NCI-H510A treated with DMSO at 0.1 percent for 48 hours (cell line): ENCODE measurements around the gene HOXD13.

Experiments
- DNase-seq: peaks from one replicate; lab custom pipeline; 2025; lab: John Stamatoyannopoulos, UW

The HOXD13 gene

DNA sequence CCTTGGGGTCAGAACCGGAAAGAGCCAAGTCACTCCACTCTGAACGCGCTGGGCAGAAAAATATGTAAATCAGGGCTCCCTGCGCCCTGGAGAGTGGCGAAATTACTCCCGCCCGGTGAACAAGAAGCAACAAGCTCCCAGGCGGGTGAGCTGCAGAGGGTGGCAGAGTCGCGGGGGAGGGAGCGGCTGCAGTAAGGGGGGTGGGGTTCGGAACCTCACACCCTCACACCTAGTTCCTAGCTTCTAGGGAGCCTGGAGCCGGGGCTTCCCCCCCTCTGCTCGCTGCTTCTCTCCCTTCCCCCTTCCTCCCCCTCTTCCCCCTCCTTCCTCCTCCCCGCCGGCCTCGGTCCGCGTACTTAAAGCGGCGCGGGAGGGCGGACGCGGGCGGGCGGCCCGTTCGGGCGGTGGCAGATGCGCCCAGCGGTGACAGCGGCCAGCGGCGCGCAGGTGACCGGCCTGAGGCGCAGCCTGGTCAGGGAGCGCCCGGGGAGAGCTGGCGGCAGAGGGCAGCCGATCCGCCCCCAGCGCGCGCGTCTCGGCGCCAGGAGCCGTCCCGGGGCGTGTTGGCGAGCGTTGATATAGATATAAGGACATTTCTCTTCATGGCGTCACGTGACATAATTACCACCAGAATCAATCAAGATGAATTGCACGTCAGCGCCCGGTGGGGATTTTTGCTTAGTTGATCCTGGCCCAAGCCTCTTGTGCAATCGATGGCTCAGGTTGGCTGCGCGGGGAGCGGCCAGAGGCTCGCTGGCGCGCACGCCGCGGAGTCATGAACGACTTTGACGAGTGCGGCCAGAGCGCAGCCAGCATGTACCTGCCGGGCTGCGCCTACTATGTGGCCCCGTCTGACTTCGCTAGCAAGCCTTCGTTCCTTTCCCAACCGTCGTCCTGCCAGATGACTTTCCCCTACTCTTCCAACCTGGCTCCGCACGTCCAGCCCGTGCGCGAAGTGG lies 14.3 kb downstream of the HOXD13 start, which contains the start of gene HOXD11:
Gene HOXD11 (plus strand): TSS at position 700 of the 959 bp plus-strand sequence. CDS start 76 bp downstream, at position 776.
- DNase-seq: peak; percentile 83

- DNase-seq: no peak
Measured at GRCh38 chr2:176107731-176108181, 15.2 kb downstream of the HOXD13 start.

DNA sequence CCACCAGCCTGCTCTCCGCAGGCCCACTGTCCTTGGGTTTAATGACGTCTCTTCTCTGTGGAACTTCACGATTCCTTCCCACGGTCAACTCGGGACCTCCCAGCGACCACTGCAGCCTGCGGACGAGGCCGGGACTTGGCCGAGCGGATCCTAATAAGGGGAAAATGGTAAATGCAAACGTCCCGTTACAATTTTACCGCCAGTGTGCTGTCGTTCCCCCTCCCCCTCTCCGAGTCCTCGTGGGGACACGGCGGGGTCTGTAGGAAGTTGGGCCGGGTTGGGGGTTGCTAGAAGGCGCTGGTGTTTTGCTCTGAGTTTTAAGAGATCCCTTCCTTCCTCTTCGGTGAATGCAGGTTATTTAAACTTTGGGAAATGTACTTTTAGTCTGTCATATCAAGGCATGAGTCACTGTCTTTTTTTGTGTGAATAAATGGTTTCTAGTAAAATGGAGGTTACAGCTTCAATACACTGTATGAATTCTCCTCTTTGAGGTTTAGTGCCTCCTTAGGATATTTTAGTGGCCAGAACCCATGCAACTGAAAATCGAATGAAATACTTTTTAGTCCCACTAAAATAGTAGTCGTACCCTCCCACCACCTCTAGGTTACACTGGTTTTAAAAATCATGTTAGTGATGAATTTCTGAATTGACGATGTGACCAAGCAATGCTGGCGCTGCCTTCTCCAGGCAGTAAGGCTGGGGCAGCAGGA lies 16.8 kb downstream of the HOXD13 start:
- no peak for DNase-seq

- no peak for DNase-seq
Measured at GRCh38 chr2:176109946-176110345, 17.4 kb downstream of the HOXD13 start.

GRCh38 chr2:176110415-176111308 lies 18.1 kb downstream of the HOXD13 start:
- no peak for DNase-seq

GRCh38 chr2:176111309-176111663 lies 18.8 kb downstream of the HOXD13 start:
- DNase-seq: peak; percentile 86

DNA sequence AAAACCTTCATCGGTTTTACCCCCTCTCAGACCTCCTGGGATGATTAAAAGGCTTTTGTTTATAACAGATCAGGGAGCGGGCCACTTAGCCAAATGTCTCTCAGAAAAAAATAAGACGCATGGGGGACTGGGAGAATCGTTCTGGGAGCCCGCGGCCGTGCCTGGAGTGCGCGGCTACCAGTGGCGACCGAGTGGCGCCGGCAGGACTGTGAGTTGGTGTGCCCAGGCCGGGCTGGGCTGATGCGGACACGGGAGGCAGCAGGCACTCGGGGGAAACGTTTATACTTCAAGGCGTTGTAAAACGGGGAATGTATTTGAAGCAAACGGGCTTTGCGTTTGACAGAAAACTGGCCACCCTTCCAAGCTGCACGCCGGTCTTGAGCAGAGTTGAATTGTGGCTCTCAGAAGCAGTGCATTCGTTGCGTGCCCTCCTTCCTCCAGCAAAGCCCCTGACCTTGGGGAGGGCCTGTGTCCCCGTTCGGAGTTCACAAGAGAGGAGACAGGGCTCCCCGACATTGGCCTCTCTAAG lies 19.4 kb downstream of the HOXD13 start:
- no peak for DNase-seq

DNA sequence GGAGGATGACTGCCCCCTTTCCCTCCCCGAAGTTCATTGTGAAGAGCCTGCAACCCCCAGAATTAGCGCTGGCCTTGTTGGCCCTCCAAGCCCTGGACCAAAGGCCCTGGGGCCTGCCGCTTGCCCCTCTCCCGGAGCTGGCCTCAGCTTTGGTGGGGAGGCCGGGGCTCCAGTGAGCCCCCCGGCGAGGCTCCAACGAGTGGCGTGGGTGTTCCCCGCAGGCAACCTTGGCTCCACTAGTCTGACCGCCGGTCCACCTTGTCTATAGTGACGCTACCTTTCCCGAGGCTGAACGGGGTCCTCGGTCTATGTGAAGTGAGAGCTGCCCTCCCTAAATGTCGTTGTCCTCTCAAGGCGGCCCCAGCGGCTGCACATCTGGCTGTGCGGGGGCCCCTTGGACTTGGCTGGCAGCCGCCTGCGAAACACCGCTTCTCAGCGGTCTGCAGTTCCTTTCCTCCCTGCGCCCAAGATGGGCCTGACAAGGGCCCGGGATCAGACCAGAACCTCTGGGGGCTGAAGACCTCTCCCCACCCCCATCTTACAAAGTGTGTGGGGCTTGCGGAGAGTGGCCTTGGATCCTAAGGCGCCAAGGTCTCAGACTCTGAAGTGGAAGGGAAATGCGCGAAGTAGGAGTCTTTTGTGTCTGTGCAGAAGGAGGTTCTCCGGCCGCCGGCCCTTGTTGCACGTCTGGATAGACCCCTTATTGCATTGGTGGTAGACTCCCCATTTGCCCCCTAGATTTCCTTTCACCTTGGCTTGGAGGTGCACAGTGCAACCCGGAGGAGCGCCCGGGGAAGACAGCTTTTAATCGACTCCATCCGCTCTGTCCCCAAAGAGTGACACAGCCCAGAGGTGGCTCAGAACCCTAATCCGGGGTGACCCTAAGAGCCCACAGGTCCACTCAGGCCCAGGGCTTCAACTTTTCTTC lies 20.1 kb downstream of the HOXD13 start:
- DNase-seq: no peak

DNA sequence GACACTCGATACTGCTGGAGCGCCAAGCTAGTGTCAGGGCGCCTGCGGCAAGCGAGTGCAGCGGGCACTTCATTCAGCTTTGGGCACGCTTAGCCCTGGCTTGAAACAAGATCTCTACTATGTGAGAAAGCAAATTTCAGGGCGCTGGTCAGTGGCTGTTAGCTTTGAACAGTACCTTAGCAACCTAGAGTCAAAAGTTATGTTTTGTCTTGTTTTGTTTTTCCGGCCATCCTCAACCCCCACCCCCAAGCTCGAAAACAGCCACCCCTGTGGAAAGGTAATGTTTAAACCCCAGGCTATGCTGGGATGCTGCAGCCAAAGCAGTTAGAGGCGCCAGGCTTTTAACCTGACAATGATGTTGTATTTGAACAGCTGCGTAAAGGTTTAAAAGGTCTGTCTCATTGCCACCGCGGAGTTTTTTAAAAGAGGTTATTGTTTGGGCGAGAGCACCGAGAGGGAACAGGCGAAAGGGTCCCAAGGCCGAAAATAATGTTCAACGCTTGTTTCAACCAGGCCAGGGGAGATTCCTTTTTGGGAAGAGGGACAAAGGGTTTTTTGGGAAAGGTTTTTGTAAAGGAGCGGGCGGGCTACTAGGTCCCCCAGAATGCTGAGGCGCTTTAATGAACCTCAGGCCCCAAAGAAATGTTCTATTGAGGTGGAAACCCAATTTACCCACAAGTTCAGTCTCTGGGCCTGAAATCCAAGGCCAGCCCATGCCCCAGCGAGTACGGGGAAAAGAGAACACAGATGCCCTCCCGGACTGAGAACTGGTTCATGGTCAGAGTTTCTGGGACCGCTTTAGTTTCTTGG lies 21.8 kb downstream of the HOXD13 start:
- peak; percentile 90 for DNase-seq

- DNase-seq: no peak
Measured at GRCh38 chr2:176114930-176115625, 22.6 kb downstream of the HOXD13 start.

DNA sequence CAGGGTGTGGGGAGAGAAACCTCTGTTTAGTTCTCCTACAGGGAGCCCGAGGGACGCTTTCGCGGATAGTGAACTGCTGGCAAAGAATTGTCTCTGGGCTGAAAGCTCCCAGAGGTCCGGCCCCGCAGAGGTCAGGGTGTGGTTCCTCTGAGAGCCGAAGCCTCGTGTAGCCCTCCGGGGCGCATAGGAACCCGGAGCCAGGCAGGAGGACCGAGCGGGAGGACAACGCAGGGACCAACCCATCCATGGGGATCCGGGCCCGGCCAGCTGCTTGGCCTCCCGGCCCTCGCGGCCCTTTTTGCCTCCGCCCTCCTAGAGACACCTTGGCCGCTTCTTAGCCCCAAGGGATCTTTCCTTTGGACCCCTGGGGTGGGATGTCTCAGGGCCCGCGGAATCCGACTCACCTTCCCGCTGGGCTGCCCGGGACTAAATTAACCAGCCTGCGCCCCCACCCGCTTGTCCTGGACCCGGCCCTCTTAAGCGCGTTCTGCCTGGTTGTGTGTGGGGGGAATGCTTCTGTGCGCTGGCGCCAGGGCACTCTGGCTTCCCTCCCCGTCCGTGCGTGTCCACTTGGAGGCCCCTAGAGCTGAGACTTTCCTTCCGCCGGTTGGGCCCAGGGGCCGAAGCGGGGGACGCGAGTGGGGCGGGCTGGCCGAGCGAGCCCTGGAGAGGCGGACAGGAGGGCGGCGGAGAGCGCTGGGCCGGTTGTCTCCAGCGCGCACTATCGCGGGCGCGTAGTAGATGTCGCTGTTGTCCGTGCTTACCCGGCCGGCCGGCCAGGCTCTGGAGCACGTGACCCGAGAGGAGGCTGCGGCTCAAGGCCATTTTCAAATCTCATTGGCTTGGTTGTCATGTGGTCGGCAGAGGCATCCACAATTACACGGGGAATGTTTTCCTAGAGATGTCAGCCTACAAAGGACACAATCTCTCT lies 23.6 kb downstream of the HOXD13 start, which contains the start of gene HOXD10:
Gene HOXD10 (plus strand): TSS at position 896 of the 931 bp plus-strand sequence. CDS start 56 bp downstream, outside the sequence.
- DNase-seq: no peak

GRCh38 chr2:176117162-176117822 lies 24.8 kb downstream of the HOXD13 start:
- no peak for DNase-seq

GRCh38 chr2:176117823-176118371 lies 25.4 kb downstream of the HOXD13 start:
- no peak for DNase-seq

DNA sequence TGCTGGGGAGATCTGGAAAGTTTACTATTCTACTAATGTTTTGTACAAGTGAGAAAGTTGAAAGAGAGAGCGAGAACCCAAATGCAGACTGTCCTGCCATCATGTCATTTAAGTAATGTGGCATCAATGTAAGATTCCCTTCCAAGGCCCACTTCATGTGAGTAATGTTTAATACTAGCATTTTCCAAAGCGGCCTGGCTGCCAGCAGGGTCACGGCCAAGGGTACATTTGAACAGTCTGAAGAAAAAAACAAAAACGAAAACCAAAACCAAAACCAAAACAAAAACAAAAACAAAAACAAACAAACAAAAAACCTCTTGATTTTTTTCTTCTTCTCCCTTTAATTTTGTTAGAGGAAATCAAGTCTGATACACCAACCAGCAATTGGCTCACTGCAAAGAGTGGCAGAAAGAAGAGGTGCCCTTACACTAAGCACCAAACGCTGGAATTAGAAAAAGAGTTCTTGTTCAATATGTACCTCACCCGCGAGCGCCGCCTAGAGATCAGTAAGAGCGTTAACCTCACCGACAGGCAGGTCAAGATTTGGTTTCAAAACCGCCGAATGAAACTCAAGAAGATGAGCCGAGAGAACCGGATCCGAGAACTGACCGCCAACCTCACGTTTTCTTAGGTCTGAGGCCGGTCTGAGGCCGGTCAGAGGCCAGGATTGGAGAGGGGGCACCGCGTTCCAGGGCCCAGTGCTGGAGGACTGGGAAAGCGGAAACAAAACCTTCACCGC lies 26.2 kb downstream of the HOXD13 start:
- peak; percentile 65 for DNase-seq

GRCh38 chr2:176120364-176121189 lies 28.1 kb downstream of the HOXD13 start:
- DNase-seq: no peak
